NB4 (cell line): ENCODE data around the gene ADGRG6.

Experiments used
- DNase-seq: peaks from one replicate; pipeline ENCODE4 v3.0.0; 2010; ENCODE audit warnings: low read depth
- H3K4me3 ChIP-seq: one replicate; pipeline ENCODE4 v1.5.1; 2011; ENCODE audit warnings: mild to moderate bottlenecking, low read depth, low read length, moderate library complexity
- CTCF ChIP-seq: IDR thresholded peaks from one replicate; pipeline ENCODE4 v1.5.1; 2012; ENCODE audit warnings: low read depth, low read length
- MAX ChIP-seq: IDR thresholded peaks from 2 replicates; pipeline ENCODE4 v1.6.1; 2011; ENCODE audit warnings: low read depth, low read length
- MYC ChIP-seq: IDR thresholded peaks from 2 replicates; pipeline ENCODE4 v1.6.1; 2011; ENCODE audit warnings: low read depth, low read length
- POLR2A ChIP-seq: IDR thresholded peaks from 2 replicates; pipeline ENCODE4 v1.6.1; 2011; ENCODE audit warnings: mild to moderate bottlenecking; ENCODE audit not compliant: insufficient read length; ENCODE audit errors: extremely low read depth

ADGRG6 gene

GRCh38 chr6:142284419-142284818, 17.4 kb upstream of the ADGRG6 start:
- TF ChIP-seq POLR2A (no peak), CTCF (no peak), MAX (no peak)
- H3K4me3 ChIP-seq = no peak overlapping the region
- no peak for DNase-seq

DNA sequence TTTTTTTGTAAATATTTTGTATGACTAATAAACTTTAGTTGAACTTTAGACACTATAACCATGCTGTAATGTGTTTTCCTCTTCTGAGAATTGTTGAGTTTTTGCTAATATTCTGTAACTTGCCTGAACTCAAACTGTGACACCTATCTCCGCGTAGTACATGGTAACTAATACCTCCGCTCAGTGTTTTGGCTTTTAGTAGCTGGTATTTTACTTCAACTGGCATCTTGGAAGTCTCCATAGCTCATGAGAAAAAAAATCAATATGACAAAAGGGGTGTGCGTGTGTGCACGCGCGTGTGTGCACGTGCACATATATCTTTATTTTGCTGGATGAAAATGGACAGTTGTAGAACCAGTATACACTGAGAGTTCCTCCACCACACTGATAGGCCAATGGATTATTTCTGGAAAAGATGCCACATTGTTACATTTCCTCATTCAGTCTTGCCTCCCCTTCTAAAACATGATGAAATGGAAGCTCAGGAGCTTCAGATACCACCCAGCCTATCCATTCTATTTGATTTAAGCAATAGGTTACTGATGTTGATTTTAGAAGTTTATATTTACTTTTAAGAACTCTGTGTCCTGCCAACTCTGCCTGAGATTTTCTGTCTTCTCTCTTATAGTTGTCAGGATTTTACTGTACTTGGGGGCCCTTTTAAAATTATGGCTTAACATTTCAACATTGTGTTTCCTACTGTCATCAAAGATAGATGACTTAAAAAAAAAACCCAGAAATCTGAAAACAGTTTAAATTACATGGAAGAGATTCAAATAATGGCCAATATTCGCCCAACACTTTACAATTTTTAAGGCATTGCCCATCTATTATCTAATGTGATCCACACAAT, 16.3 kb upstream of the ADGRG6 start:
- H3K4me3 ChIP-seq = no peak overlapping the region
- TF ChIP-seq MYC (no peak), POLR2A (no peak), MAX (no peak), CTCF (no peak)
- no peak for DNase-seq

GRCh38 chr6:142286088-142286409, 15.8 kb upstream of the ADGRG6 start:
- no peak overlapping the region for H3K4me3 ChIP-seq
- no peak for DNase-seq
- no peak for TF ChIP-seq MYC
- TF ChIP-seq MAX = no peak
- TF ChIP-seq POLR2A = no peak
- TF ChIP-seq CTCF = no peak

GRCh38 chr6:142289687-142290086, 12.1 kb upstream of the ADGRG6 start:
- H3K4me3 ChIP-seq = no peak overlapping the region
- no peak for DNase-seq
- TF ChIP-seq CTCF (no peak), POLR2A (no peak), MYC (no peak)

- no peak overlapping the region for H3K4me3 ChIP-seq
- no peak for DNase-seq
- no peak for TF ChIP-seq MAX
These were observed 11.0 kb upstream of the ADGRG6 start for GRCh38 chr6:142290851-142291250.

DNA sequence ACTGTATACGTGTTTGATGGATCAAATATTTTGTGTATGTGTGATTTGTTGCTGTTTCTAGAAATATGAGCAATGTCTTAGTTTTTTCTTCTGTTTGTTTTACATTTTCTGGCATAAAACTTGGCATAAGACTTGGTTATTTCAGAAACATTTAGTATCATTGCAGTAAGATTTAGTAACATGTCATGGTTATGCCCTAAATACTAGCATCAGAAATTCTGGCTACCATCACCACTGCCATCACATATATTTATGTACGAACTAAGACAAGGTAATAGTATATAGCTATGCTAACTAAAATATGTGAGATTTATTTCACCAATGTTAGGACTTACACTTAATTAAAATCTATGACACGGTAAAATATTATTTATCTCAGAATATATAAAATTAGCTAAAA, 10.3 kb upstream of the ADGRG6 start:
- no peak for TF ChIP-seq MAX
- TF ChIP-seq POLR2A = no peak
- no peak for TF ChIP-seq CTCF
- TF ChIP-seq MYC = no peak
- no peak for DNase-seq
- no peak overlapping the region for H3K4me3 ChIP-seq
